Activated naive CD8-positive, alpha-beta T cell (primary cell): ENCODE data around the gene KCNE3.

Experiments used
- H3K27ac Mint-ChIP-seq: one replicate; pipeline ENCODE4 v1.8.0; 2021; ENCODE audit warnings: mixed read lengths
- H3K27me3 Mint-ChIP-seq: one replicate; pipeline ENCODE4 v1.8.0; 2021; ENCODE audit warnings: mixed read lengths
- H3K36me3 Mint-ChIP-seq: one replicate; pipeline ENCODE4 v1.8.0; 2021; ENCODE audit warnings: mixed read lengths
- H3K4me1 Mint-ChIP-seq: one replicate; pipeline ENCODE4 v1.8.0; 2021; ENCODE audit warnings: low read depth, mixed read lengths
- H3K4me3 Mint-ChIP-seq: one replicate; pipeline ENCODE4 v1.8.0; 2021; ENCODE audit warnings: mild to moderate bottlenecking, mixed read lengths
- H3K9me3 Mint-ChIP-seq: one replicate; pipeline ENCODE4 v1.8.0; 2021; ENCODE audit warnings: low read depth, mixed read lengths

Gene KCNE3

GRCh38 chr11:74462009-74462408, 5.3 kb downstream of the KCNE3 start:
- Mint-ChIP-seq H3K27ac (no peak overlapping the region), H3K27me3 (peaks cover 16% of the 10 kb centered on the region), H3K4me1 (no peaks in the 10 kb centered on the region), H3K36me3 (no peaks in the 10 kb centered on the region), H3K9me3 (no peaks in the 10 kb centered on the region), H3K4me3 (no peak overlapping the region)

DNA sequence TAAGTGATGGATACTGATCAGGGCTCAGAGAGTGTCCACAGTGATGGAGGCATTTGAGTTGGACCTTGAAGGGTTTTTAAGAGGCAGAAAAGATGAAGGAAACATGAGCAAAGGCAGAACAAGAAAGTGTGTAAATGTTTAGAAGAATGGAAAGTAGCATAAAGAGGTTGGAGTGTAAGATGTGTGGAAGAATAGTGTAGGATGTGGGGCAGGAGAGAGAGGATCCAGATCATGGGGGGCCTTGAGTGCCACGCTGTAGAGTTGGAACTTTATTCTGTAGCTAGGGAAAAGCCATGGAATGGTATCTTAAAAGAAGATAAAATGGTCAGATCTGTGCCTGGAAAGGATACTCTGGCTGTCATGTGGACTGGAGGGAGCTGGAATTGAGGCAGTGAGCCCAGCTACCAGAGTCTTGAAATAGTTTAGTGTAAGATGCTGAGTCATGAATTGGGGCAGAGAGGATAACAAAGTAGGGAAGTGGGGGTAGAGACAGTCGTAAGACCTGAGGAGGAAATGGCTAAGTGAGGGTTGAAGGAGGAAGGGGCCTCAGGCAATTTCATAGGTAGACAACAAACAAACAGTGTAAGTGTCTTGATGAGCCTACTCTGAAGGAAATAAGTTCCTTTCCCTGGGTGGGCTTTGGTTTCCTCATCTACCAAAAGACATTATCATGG, 6.7 kb downstream of the KCNE3 start:
- no peaks in the 10 kb centered on the region for H3K36me3 Mint-ChIP-seq
- H3K4me3 Mint-ChIP-seq: no peak overlapping the region
- H3K27ac Mint-ChIP-seq: no peak overlapping the region
- peaks cover 6% of the 10 kb centered on the region for H3K27me3 Mint-ChIP-seq
- H3K4me1 Mint-ChIP-seq: no peaks in the 10 kb centered on the region
- no peaks in the 10 kb centered on the region for H3K9me3 Mint-ChIP-seq

- no peak overlapping the region for H3K27ac Mint-ChIP-seq
- H3K4me1 Mint-ChIP-seq: no peaks in the 10 kb centered on the region
- H3K9me3 Mint-ChIP-seq: no peaks in the 10 kb centered on the region
These were observed 7.3 kb downstream of the KCNE3 start for GRCh38 chr11:74460065-74460464.

DNA sequence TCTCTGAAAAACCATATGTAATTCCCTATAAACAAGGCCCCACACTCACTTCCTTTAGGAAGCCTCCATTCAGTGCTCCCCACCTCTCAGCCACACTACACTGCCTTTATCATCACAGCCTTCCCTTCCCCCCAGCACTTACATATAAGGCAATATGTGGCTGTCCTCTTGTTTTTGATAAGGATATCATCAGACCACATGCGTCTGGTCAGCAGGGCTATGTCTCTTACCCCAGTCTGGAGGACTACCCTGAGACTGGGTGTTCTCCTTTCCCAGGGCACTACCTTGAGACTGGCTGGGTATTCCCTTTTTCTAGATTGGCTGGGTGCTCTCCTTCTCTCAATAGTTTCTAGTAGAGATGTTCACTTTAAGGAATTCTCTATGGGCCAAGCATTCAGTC, 7.8 kb downstream of the KCNE3 start:
- Mint-ChIP-seq H3K27me3 (peaks cover under 1% of the 10 kb centered on the region), H3K4me1 (no peaks in the 10 kb centered on the region), H3K4me3 (no peak overlapping the region), H3K27ac (no peak overlapping the region), H3K9me3 (no peaks in the 10 kb centered on the region), H3K36me3 (no peaks in the 10 kb centered on the region)

More at GRCh38 chr11:74460065-74460464, 7.3 kb downstream of the KCNE3 start:
- Mint-ChIP-seq H3K27me3 (peaks cover 4% of the 10 kb centered on the region), H3K36me3 (no peaks in the 10 kb centered on the region), H3K4me3 (no peak overlapping the region)

DNA sequence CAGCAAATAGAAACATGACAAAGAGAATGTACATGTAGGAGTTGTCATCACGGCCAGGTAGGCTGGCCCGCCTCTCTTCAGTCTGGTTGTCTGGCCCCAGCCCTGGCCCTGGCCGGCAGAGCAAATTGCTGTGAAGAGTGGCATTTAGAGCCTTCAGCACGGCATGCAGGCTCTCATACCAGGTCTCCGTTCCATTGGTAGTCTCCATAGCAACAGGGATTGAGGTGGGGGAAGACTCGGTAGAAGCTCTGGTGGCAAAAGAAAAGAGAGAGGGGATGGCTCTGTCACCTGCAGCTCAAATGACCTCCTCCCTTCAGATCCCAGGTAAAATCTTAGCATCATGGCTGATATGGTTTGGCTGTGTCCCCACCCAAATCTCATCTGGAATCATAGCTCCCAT, 10.0 kb downstream of the KCNE3 start:
- H3K27me3 Mint-ChIP-seq: peaks cover 6% of the 10 kb centered on the region
- no peaks in the 10 kb centered on the region for H3K36me3 Mint-ChIP-seq
- H3K4me3 Mint-ChIP-seq: no peak overlapping the region
- no peaks in the 10 kb centered on the region for H3K4me1 Mint-ChIP-seq
- H3K27ac Mint-ChIP-seq: no peak overlapping the region
- no peaks in the 10 kb centered on the region for H3K9me3 Mint-ChIP-seq

DNA sequence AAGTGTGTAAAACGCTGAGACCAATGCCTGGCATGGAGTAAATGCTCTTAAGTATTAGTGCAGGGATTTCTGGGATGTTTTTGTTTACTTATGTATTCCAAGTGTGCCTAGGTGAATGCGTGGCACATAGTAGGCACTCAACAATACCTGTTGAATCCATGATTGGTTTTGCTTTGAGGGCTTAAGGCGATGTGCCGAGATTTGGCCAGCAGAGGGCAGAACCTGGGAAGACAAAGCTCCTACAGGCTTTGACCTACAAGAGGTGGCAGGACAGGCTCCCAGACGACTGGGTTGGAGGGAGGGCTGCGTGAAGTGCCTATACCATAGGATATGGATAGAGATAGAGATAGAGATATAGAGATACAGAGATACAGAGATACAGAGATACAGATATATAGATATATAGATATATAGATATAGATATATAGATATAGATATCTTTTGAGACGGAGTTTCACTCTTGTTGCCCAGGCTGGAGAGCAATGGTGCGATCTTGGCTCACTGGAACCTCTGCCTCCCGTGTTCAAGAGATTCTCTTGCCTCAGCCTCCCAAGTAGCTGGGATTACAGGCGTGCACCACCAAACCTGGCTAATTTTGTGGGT, 13.9 kb downstream of the KCNE3 start:
- Mint-ChIP-seq H3K9me3 (no peaks in the 10 kb centered on the region), H3K4me1 (peaks cover 6% of the 10 kb centered on the region), H3K27ac (no peak overlapping the region), H3K4me3 (no peak overlapping the region), H3K36me3 (no peaks in the 10 kb centered on the region), H3K27me3 (peaks cover 8% of the 10 kb centered on the region)

GRCh38 chr11:74452366-74452765, 15.0 kb downstream of the KCNE3 start:
- Mint-ChIP-seq H3K27me3 (peaks cover 8% of the 10 kb centered on the region), H3K9me3 (no peaks in the 10 kb centered on the region), H3K27ac (no peak overlapping the region), H3K4me3 (no peak overlapping the region), H3K36me3 (no peaks in the 10 kb centered on the region), H3K4me1 (peaks cover 6% of the 10 kb centered on the region)

DNA sequence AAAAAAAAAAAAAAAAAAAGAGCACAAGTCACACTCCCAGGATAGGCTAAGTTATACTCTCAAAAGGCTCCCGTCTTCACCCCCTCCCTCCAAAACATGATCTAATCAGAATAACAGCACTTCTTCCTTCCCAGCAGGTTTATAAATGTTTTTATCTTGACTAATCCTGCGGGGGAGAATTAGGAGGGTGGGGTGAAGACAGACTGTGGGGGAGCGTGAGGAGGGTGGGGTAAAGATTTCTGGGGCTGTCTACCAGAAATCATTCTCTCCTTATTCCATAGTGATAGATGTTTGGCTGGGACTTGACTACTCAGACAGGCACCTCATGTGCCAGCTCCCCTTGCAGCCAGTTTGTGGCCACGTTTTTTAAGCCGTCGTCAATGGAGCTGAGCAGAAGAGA, 17.0 kb downstream of the KCNE3 start:
- Mint-ChIP-seq H3K36me3 (no peaks in the 10 kb centered on the region), H3K9me3 (no peaks in the 10 kb centered on the region), H3K4me1 (peaks cover 6% of the 10 kb centered on the region)

GRCh38 chr11:74449369-74449931, 17.9 kb downstream of the KCNE3 start:
- Mint-ChIP-seq H3K9me3 (no peaks in the 10 kb centered on the region), H3K36me3 (no peaks in the 10 kb centered on the region), H3K4me1 (peaks cover 6% of the 10 kb centered on the region), H3K27ac (no peak overlapping the region), H3K27me3 (peaks cover 9% of the 10 kb centered on the region), H3K4me3 (no peak overlapping the region)

More for the DNA sequence above, 17.0 kb downstream of the KCNE3 start:
- H3K27ac Mint-ChIP-seq: no peak overlapping the region
- H3K27me3 Mint-ChIP-seq: peaks cover 9% of the 10 kb centered on the region
- no peak overlapping the region for H3K4me3 Mint-ChIP-seq

- no peaks in the 10 kb centered on the region for H3K9me3 Mint-ChIP-seq
These were observed 19.6 kb downstream of the KCNE3 start for GRCh38 chr11:74447720-74448119.

GRCh38 chr11:74446532-74446938, 20.8 kb downstream of the KCNE3 start:
- Mint-ChIP-seq H3K36me3 (no peaks in the 10 kb centered on the region), H3K27ac (no peak overlapping the region), H3K9me3 (no peaks in the 10 kb centered on the region), H3K4me1 (peaks cover 6% of the 10 kb centered on the region), H3K4me3 (no peak overlapping the region), H3K27me3 (peaks cover 4% of the 10 kb centered on the region)

More at GRCh38 chr11:74447720-74448119, 19.6 kb downstream of the KCNE3 start:
- Mint-ChIP-seq H3K4me3 (no peak overlapping the region), H3K27me3 (peaks cover 6% of the 10 kb centered on the region), H3K27ac (no peak overlapping the region), H3K36me3 (no peaks in the 10 kb centered on the region), H3K4me1 (peaks cover 6% of the 10 kb centered on the region)

- H3K27ac Mint-ChIP-seq: no peak overlapping the region
- peaks cover 4% of the 10 kb centered on the region for H3K27me3 Mint-ChIP-seq
- H3K9me3 Mint-ChIP-seq: no peaks in the 10 kb centered on the region
- H3K4me1 Mint-ChIP-seq: peaks cover 2% of the 10 kb centered on the region
- no peak overlapping the region for H3K4me3 Mint-ChIP-seq
- no peaks in the 10 kb centered on the region for H3K36me3 Mint-ChIP-seq
These were observed 23.0 kb downstream of the KCNE3 start for GRCh38 chr11:74444173-74444826.

- no peak overlapping the region for H3K4me3 Mint-ChIP-seq
- H3K9me3 Mint-ChIP-seq: no peaks in the 10 kb centered on the region
- no peak overlapping the region for H3K27ac Mint-ChIP-seq
These were observed 24.1 kb downstream of the KCNE3 start for GRCh38 chr11:74443071-74443864.

DNA sequence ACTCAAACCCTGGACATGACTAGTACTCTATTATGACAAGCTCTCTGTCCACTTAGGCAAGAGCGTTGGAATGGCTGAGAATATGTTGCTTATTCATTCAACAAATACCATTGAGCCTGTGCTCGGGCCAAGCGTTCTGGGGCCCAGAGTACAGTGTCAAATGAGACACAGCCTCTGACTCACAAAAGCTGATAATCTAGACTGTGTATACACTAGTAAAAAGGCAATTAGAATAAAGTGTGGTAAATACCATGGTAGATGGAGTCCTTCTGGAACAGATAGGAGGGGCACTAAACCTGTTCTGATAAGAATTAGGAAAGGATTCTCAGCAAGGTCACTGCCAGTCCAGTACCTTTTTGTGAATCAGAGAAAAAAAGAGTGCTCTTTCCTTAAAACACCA, 24.7 kb downstream of the KCNE3 start:
- Mint-ChIP-seq H3K4me1 (no peaks in the 10 kb centered on the region), H3K27me3 (peaks cover 4% of the 10 kb centered on the region), H3K9me3 (no peaks in the 10 kb centered on the region), H3K27ac (no peak overlapping the region), H3K4me3 (no peak overlapping the region), H3K36me3 (no peaks in the 10 kb centered on the region)

More at GRCh38 chr11:74443071-74443864, 24.1 kb downstream of the KCNE3 start:
- Mint-ChIP-seq H3K4me1 (no peaks in the 10 kb centered on the region), H3K36me3 (no peaks in the 10 kb centered on the region), H3K27me3 (peaks cover 4% of the 10 kb centered on the region)
